Measurements from ENCODE around the gene CCDC141. TPM values are rescaled to one million over a fixed set of nuclear protein-coding genes. Genes with fewer than 3 reads are reported as not detected.

CCDC141 gene
- total and polyA plus RNA-seq, 2 donors (not counting 3 experiments of a cell fraction or from before 2014, with no cell fraction given): not detected

DNA sequence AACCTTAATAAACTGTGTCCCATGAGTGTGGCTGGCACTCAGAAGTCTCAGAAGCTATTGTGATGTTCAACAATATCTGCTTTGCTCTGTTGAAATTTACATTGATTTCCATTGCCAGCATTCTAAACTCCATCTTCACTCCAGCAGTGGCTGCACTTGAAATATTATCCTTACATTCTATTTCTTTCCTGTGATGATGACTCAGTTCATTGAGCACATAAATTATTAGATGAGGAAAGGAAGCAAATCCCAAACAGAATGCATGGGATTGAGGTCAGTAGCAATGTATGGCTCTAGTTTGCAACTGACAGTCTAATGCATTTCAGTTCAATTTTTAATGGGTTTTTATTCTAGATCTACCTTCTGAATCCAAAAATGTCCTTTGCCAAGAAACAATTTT lies 150.3 kb downstream of the CCDC141 start:
- no peaks in the 10 kb centered on the region for H4K20me1 ChIP-seq (replicated peaks; ENCODE audit: control insufficient read depth, extremely low read depth, insufficient read depth, low read length)
- H3K9ac ChIP-seq (replicated peaks; ENCODE audit: extremely low read depth, insufficient read depth, low read length): no peak overlapping the region
- DNase-seq (ENCODE audit: low read depth, low spot score) (peak; percentile 18), FAIRE-seq (no peak)
- H3K9me3 ChIP-seq (replicated peaks; ENCODE audit: control insufficient read depth, insufficient read depth, low read length): no peaks in the 10 kb centered on the region
- BruUV-seq (replicated peaks): no TSS peak
- TF ChIP-seq FOS (IDR thresholded peaks at IDR 0.05; ENCODE audit: borderline replicate concordance, insufficient read depth, low read length) (no peak), MYC (IDR thresholded peaks at IDR 0.05; ENCODE audit: low read depth, low read length) (no peak), JUN (IDR thresholded peaks at IDR 0.05; ENCODE audit: borderline replicate concordance, insufficient read depth, insufficient read length, low read depth) (no peak), EZH2 (IDR thresholded peaks at IDR 0.05; ENCODE audit: borderline replicate concordance, low read depth, low read length, severe bottlenecking) (no peak), GATA2 (IDR thresholded peaks at IDR 0.05; ENCODE audit: insufficient read depth, insufficient read length, low read depth, low read length) (no peak), POLR2A (IDR thresholded peaks at IDR 0.05; ENCODE audit: low read depth, low read length) (no peak), POLR2AphosphoS5 (IDR thresholded peaks at IDR 0.05; ENCODE audit: insufficient read depth, low read depth, low read length) (no peak)
- TF ChIP-seq, protein P1, sequence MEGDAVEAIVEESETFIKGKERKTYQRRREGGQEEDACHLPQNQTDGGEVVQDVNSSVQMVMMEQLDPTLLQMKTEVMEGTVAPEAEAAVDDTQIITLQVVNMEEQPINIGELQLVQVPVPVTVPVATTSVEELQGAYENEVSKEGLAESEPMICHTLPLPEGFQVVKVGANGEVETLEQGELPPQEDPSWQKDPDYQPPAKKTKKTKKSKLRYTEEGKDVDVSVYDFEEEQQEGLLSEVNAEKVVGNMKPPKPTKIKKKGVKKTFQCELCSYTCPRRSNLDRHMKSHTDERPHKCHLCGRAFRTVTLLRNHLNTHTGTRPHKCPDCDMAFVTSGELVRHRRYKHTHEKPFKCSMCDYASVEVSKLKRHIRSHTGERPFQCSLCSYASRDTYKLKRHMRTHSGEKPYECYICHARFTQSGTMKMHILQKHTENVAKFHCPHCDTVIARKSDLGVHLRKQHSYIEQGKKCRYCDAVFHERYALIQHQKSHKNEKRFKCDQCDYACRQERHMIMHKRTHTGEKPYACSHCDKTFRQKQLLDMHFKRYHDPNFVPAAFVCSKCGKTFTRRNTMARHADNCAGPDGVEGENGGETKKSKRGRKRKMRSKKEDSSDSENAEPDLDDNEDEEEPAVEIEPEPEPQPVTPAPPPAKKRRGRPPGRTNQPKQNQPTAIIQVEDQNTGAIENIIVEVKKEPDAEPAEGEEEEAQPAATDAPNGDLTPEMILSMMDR (IDR thresholded peaks at IDR 0.05; ENCODE audit: extremely low read depth in 1 of 2, insufficient read depth in 1 of 2, low read depth in 1 of 2, low read length in 2 of 2): no peak
- TF ChIP-seq, protein P2, sequence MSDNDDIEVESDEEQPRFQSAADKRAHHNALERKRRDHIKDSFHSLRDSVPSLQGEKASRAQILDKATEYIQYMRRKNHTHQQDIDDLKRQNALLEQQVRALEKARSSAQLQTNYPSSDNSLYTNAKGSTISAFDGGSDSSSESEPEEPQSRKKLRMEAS (IDR thresholded peaks at IDR 0.05; ENCODE audit: insufficient read depth, insufficient read length): no peak
- H3K4me2 ChIP-seq (ENCODE audit: insufficient read depth, low read length): no peak overlapping the region
- H3K4me3 ChIP-seq (replicated peaks in 1 of 3; ENCODE audit: insufficient read depth in 1 of 3, low read depth in 1 of 3, low read length in 3 of 3): no peak overlapping the region
- POLR2A ChIA-PET: no interaction called here
- H3K4me1 ChIP-seq (ENCODE audit: control insufficient read depth, extremely low read depth, insufficient read depth, low read length): no peaks in the 10 kb centered on the region
- no peaks in the 10 kb centered on the region for H3K9me1 ChIP-seq (replicated peaks; ENCODE audit: control insufficient read depth, extremely low read depth, insufficient read depth, low read length)
- CTCF ChIA-PET: interaction anchor here (1.3 to 3.5 kb wide), 3 partner anchors 9 to 138 kb away, joined by 3 to 18 read pairs (median 3); no protein-coding TSS in a partner anchor
- dilution Hi-C loops (cut with MboI; ENCODE audit: extremely low pct_ligation_motif_present, low sequenced_read_pairs): loop anchor here (25.0 kb wide), 1 partner anchor 87 kb away; the partner anchor contains the start of gene TTN
- no peak overlapping the region for H3K27ac ChIP-seq (ENCODE audit: insufficient read depth, low read depth, low read length)
- no peaks in the 10 kb centered on the region for H3K36me3 ChIP-seq (ENCODE audit: control insufficient read depth in 2 of 2, extremely low read depth in 1 of 2, insufficient read depth in 2 of 2, low read length in 2 of 2)
- no peaks in the 10 kb centered on the region for H3K79me2 ChIP-seq (ENCODE audit: control insufficient read depth, insufficient read depth, low read length)
- H3K27me3 ChIP-seq (ENCODE audit: control insufficient read depth in 2 of 2, insufficient read depth in 2 of 2, low read length in 2 of 2): peaks cover 0 to 2% of the 10 kb centered on the region in 2 experiments
- intact Hi-C loops (cut with micrococcal nuclease): no loop called here
- H2AFZ ChIP-seq (ENCODE audit: low read depth, low read length): no peak overlapping the region

Data from endothelial cell of umbilical vein (primary cell).